Thoracic aorta (tissue), 2 donors: ENCODE data around the gene CD164L2. TPM values are rescaled to one million over a fixed set of nuclear protein-coding genes. Genes with fewer than 3 reads are reported as not detected.

Source experiments
- ATAC-seq: fragments of 150-250 bp; one replicate; pipeline ENCODE4 v1.8.0; 2017; ENCODE audit warnings: low read depth; ENCODE audit not compliant: insufficient number of reproducible peaks, low FRiP score
- DNase-seq: peaks from one replicate; pipeline ENCODE4 v3.0.0-alpha.2; 2020; ENCODE audit warnings: low spot score
- H3K27ac ChIP-seq, 2 donors: fragments of 200-600 bp; sonication (generic); 1 replicate in 1 of 2; 2 replicates in 1 of 2; pipeline ENCODE4 v1.5.1; 2016; ENCODE audit warnings: mild to moderate bottlenecking in 2 of 2, moderate library complexity in 2 of 2
- H3K27me3 ChIP-seq: fragments of 200-600 bp; sonication (generic); replicated peaks from 2 replicates; pipeline ENCODE4 v1.6.0; 2016; ENCODE audit warnings: mild to moderate bottlenecking; ENCODE audit not compliant: insufficient read depth
- H3K36me3 ChIP-seq: fragments of 200-600 bp; sonication (generic); one replicate; pipeline ENCODE4 v1.5.1; 2016
- H3K4me1 ChIP-seq, 2 donors: fragments of 200-600 bp; sonication (generic); 1 replicate in 1 of 2; 2 replicates in 1 of 2; pipeline versions ENCODE4 v1.5.1 to v1.6.0; 2016; ENCODE audit warnings: low read depth in 2 of 2, mild to moderate bottlenecking in 1 of 2; ENCODE audit not compliant: control insufficient read depth in 1 of 2
- H3K4me3 ChIP-seq: fragments of 200-600 bp; sonication (generic); 2 replicates; pipeline ENCODE4 v1.5.1; 2016; ENCODE audit warnings: mild to moderate bottlenecking
- H3K9me3 ChIP-seq: fragments of 200-600 bp; sonication (generic); 2 replicates; pipeline ENCODE4 v1.5.1; 2016
- CTCF ChIP-seq: fragments of 200-600 bp; sonication (generic); IDR thresholded peaks from one replicate; pipeline ENCODE4 v1.5.1; 2019; ENCODE audit warnings: antibody characterized with exemption
- total RNA-seq, 2 donors: library from RNA; depleted of rRNA; stranded (reverse); fragments of >200 nt; gene quantifications; one replicate each; pipeline versions ENCODE4 v1.1.0 to v1.2.3, GENCODE V29; 2016

Gene CD164L2
- total RNA-seq, 2 donors from 2014 or later: not detected

- ATAC-seq: no peak
- Histone ChIP-seq H3K4me3 (no peak overlapping the region), H3K27me3 (no peaks in the 10 kb centered on the region), H3K36me3 (peaks cover 74% of the 10 kb centered on the region), H3K9me3 (no peaks in the 10 kb centered on the region), H3K27ac (no peak overlapping the region), H3K4me1 (peaks cover 0 to 8% of the 10 kb centered on the region in 2 donors)
- DNase-seq: no peak
- peak; percentile 99 for TF ChIP-seq CTCF
Observed at GRCh38 chr1:27357281-27358037, 25.7 kb downstream of the CD164L2 start.

- Histone ChIP-seq H3K4me1 (peaks cover 0 to 8% of the 10 kb centered on the region in 2 donors), H3K27me3 (no peaks in the 10 kb centered on the region), H3K27ac (no peak overlapping the region), H3K9me3 (no peaks in the 10 kb centered on the region), H3K4me3 (no peak overlapping the region), H3K36me3 (peaks cover 67% of the 10 kb centered on the region)
- no peak for DNase-seq
- no peak for ATAC-seq
- TF ChIP-seq CTCF: no peak
Observed at GRCh38 chr1:27356619-27357280, 26.4 kb downstream of the CD164L2 start.

GRCh38 chr1:27356277-27356618 is 26.9 kb downstream of the CD164L2 start:
- Histone ChIP-seq H3K9me3 (no peaks in the 10 kb centered on the region), H3K27me3 (no peaks in the 10 kb centered on the region), H3K27ac (no peak overlapping the region), H3K4me1 (peaks cover 0 to 10% of the 10 kb centered on the region in 2 donors), H3K4me3 (no peak overlapping the region), H3K36me3 (peaks cover 62% of the 10 kb centered on the region)
- no peak for ATAC-seq
- no peak for DNase-seq
- TF ChIP-seq CTCF: no peak

GRCh38 chr1:27355683-27356082 is 27.4 kb downstream of the CD164L2 start:
- peaks cover 56% of the 10 kb centered on the region for H3K36me3 ChIP-seq
- no peak for DNase-seq
- peaks cover 0 to 16% of the 10 kb centered on the region in 2 donors for H3K4me1 ChIP-seq
- H3K27ac ChIP-seq: no peak overlapping the region
- no peak overlapping the region for H3K4me3 ChIP-seq
- H3K27me3 ChIP-seq: no peaks in the 10 kb centered on the region
- TF ChIP-seq CTCF: no peak
- no peaks in the 10 kb centered on the region for H3K9me3 ChIP-seq
- no peak for ATAC-seq

GRCh38 chr1:27353629-27354028 is 29.5 kb downstream of the CD164L2 start:
- Histone ChIP-seq H3K27me3 (no peaks in the 10 kb centered on the region), H3K4me1 (peaks cover 9 to 34% of the 10 kb centered on the region in 2 donors), H3K4me3 (no peak overlapping the region), H3K9me3 (no peaks in the 10 kb centered on the region), H3K36me3 (peaks cover 41% of the 10 kb centered on the region), H3K27ac (no peak overlapping the region)
- no peak for TF ChIP-seq CTCF
- DNase-seq: no peak
- ATAC-seq: no peak
